HG02981 (cell line): Measurements from ENCODE around the gene JPH2.
"Not testable (repeated sequence)": the region's sequence is repeated elsewhere in the genome, so short reads cannot be mapped to it uniquely, and the experiment has no call there.

ENCODE experiments used
- ATAC-seq: cut with Tn5 transposase; IDR thresholded peaks from one replicate; pipeline ENCODE4 v1.9.1; 2021; ENCODE audit warnings: mild to moderate bottlenecking, moderate library complexity; ENCODE audit not compliant: unreplicated experiment

Gene JPH2

DNA sequence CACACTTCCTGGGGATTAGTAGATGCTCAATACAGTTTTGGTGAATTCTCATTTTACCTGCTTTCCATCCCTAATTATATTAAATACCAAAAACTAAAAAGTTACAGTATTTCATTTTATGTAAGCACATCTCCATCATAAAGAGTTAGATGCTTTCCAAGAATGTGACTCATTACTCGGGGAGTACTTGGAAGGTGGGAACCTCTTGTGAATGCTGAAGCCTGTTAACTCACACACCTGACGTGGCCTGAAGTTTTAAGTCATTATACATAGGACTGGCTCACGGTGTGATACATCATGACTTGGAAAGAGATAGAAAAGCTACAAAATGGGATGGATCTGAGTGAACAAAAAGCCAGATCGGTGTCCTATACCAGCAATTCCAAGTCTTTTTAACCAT is 25.8 kb upstream of the JPH2 start:
- no peak for ATAC-seq

DNA sequence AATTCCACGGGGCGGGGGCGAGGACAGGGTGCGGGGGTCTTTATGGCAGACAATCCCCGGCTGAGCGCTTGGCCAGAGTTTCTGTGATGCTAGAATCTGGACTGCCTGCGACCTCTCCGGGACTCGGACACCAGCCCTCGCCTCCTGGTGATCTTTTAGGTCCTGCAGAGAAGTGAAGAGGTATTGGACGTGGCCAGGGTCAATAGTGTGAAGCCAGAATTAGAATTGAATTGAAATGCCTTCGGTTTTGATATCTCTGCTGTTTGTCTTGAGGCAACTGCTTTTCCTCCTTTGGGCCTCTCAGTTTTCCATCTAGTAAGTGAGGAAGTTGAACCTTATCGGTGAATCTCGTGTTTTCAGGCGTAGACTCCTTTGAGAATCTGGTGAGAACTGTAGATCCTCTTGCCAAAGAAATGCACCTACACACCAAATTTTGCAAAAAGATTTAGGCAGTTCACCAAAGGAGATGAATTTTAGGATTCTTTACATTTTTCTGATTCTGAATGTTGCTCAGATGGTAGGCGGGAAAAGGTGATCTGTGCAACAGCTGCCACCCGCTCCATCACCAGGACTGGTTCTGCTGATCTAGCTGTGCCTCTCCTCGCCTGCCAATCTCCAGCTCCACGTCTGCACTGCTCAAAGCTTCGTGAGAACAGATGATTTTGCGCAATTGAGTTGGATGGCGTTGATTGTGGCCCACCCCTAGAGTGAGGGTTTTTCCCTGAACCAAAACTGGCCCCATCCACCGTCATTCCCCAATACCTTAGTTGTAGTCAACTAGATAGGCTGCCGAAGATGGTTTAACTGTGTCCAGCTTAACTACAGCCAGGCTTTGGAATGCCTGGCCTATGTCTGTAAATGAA is 24.4 kb upstream of the JPH2 start:
- no peak for ATAC-seq

- ATAC-seq, result peak; percentile 78
Measured at GRCh38 chr20:44210406-44211176, 23.6 kb upstream of the JPH2 start, which contains the start of gene OSER1. Gene OSER1 (minus strand): TSS chr20:44210771. CDS start chr20:44206957, 3,814 bp downstream.

GRCh38 chr20:44209686-44210405 is 22.9 kb upstream of the JPH2 start:
- no peak for ATAC-seq

GRCh38 chr20:44208770-44209169 is 21.8 kb upstream of the JPH2 start:
- ATAC-seq, result no peak

DNA sequence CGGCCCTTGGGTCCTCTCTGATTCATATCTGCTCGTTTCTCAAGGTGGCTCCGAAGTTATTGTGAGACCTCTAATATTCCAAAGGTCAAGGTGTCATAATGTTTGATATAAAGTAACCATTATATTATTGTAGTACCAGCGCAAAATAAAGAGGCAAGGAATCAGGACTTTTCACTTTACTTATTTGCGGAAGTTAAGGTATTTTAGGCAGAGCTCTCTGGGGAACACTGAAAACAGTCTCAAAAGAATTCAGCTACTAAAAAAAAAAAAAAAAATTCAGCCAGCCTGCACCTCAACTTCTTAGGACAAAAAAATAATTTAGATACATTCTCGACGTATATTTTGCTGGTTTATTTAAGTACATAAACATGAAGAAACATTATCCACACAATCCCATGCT is 21.2 kb upstream of the JPH2 start:
- no peak for ATAC-seq

DNA sequence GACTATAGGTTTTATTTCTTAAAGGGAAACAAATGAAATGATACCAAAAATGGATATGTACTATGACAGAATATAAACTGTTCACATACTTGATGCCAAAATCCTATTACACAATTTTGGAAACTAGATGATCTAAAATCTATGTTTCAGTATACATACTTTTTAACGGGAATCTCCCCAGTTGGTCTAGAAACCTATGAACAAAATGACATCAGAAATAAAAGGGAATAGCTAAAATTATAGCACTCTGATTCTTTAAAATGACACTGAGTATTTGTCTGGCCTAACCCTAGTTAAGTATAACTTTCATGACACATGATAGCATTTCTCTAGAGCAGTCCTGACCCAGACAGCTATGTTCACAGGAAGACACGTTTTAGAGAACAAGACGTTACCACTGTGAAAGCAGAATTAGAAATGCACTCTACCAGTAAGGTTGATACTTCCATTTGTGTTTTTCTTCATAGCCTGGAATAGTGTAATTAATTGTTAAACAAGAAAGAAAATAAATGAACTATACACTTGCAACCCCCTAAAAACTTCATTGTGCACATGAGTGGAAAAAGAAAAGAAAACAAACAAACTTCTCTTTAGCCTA is 20.2 kb upstream of the JPH2 start:
- no peak for ATAC-seq

- ATAC-seq, result no peak
Measured at GRCh38 chr20:44206132-44206531, 19.1 kb upstream of the JPH2 start.

GRCh38 chr20:44204832-44205215 is 17.8 kb upstream of the JPH2 start:
- no peak for ATAC-seq

DNA sequence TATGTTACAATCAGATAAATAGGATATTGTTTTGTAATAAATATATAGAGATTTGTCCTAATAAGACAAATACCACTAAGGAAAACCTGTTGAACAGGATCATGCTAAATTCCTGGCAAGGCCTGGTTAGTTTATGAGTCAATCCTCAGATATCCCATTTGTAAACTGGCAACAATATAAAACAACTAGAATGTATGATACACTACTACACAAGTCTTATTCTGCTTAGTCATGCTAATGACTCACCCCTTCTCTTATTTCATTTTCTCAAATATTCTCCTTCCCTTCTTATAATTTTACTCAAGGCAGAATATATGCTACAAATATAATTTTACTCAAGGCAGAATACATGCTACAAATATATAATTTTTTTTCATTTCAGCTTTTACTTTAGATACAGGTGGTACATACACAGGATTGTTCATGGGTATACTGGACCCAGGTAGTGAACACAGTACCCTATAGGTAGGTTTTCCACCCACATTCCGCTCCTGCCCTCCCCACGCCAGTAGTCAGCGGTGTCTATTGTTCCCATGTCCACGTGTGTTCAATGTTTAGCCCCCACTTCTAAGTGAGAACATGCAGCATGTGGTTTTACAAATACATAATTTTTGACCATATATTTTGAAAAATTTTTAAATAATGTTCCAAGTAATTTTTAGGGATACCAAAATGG is 17.3 kb upstream of the JPH2 start:
- no peak for ATAC-seq

GRCh38 chr20:44203161-44203560 is 16.2 kb upstream of the JPH2 start:
- ATAC-seq, result no peak

DNA sequence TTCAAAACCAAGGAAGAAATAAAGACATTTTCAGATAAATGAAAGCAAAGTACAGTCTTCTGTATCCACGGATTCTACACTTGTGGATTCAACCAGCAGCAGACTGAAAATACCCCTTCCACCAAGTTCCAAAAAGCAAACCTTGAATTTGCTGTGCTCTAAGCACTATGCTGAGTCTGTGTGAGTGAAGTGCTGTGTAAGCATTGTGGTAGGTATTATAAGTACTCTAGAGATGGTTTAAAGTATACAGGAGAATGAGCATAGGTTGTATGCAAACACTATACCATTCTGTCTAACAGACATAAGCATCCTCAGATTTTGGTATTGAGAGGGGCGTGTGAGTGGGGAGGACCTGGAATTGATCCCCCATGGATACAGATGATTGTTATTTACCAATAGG is 14.0 kb upstream of the JPH2 start:
- ATAC-seq, result no peak

DNA sequence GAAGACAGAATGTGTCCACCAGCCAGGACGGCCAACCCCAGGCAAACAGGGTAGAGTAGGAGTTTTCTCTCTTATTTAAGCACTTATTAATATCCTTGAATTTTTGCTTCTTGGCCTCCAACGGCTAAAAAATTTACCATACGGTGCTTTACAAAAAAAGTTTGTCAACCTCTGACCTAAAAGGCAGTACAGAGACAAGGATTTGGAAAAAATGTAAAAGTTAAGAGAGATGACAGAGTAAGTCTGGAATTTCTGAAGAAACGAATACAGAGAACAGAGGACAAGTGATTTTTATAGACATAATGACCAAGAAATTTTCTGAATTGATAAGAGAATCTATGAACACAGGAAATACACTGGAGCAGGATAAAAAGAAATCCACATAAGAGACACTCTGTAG is 13.4 kb upstream of the JPH2 start:
- no peak for ATAC-seq

- no peak for ATAC-seq
Measured at GRCh38 chr20:44199877-44200276, 12.9 kb upstream of the JPH2 start.

DNA sequence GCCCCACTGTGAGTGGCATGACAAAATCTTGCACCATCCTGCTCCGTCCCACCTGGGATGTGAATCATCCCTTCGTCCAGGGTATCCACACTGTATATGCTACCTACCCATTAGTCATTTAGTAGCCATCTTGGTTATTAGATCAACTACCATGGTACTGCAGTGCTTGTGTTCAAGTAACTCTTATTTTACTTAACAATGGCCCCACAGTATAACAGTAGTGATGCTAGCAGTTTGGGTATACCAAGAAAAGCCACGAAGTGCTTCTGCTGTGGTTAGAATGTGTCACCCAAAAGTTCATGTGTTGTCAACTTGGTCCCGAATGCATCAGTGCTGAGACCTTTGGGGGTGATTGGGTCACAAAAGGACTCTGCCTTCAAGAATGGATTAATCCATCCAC is 11.9 kb upstream of the JPH2 start:
- ATAC-seq, result no peak

GRCh38 chr20:44196271-44196670 is 9.3 kb upstream of the JPH2 start:
- no peak for ATAC-seq

- no peak for ATAC-seq
Measured at GRCh38 chr20:44195605-44196004, 8.6 kb upstream of the JPH2 start.

- ATAC-seq, result no peak
Measured at GRCh38 chr20:44193801-44194200, 6.8 kb upstream of the JPH2 start.

DNA sequence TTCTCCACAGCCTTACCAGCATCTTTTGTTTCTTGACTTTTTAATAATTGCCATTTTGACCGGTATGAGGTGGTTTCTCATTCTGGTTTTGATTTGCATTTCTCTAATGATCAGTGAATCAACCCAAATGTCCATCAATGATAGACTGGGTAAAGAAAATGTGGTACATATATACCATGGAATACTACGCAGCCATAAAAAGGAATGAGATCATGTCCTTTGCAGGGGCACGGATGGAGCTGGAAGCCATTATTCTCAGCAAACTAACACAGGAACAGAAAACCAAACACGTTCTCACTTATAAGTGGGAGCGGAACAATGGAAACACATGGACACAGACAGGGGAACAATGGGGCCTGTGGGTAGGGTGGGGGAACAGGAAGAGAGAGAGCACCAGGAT is 4.7 kb upstream of the JPH2 start:
- ATAC-seq, result not testable (repeated sequence)

DNA sequence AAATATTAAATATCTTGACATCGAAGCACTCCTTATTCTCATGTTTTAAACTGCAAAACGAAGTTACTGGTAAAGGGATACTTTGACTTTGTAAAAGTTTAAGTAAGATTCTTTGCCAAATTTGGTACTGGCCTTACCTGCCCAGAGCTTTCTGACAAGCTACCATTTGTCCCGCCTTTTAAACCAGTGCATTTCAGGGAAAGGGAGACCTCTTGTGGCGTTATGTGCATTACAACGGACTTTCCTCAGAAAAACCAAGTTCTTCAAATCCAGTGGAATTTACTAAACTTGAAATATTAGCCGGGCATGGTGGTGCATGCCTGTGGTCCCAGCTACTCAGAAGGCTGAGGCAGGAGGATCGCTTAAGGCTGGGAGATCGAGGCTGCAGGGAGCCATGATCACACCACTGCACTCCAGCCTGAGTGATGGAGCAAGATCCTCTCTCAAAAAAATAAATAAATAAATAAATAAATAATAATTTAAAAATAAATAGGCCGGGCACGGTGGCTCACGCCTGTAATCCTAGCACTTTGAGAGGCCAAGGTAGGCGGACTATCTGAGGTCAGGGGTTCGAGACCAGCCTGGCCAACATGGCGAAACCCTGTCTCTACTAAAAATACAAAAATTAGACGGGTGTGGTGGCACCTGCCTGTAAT is 3.3 kb upstream of the JPH2 start:
- not testable (repeated sequence) for ATAC-seq
